GM23338 (cell line): ENCODE data around the gene TEKTIP1. TPM values are rescaled to one million over a fixed set of nuclear protein-coding genes. Genes with fewer than 3 reads are reported as not detected.

Source experiments
- CREB1 ChIP-seq: fragments of 250-450 bp; sonication (Bioruptor Pico); IDR thresholded peaks from 2 replicates; pipeline ENCODE4 v1.5.0; 2020; ENCODE audit warnings: low read depth, mild to moderate bottlenecking, moderate library complexity
- ETS1 ChIP-seq: IDR thresholded peaks from 2 replicates; pipeline ENCODE4 v1.6.1; 2016; ENCODE audit warnings: antibody characterized with exemption
- EZH2phosphoT487 ChIP-seq: fragments of 200-600 bp; sonication (generic); IDR thresholded peaks from one replicate; pipeline ENCODE4 v1.8.1; 2018; ENCODE audit warnings: antibody characterized with exemption; ENCODE audit not compliant: unreplicated experiment
- JUNB ChIP-seq: IDR thresholded peaks from one replicate; pipeline ENCODE4 v1.6.1; 2016; ENCODE audit warnings: antibody characterized with exemption; ENCODE audit not compliant: unreplicated experiment
- NANOG ChIP-seq: IDR thresholded peaks from 2 replicates; pipeline ENCODE4 v1.6.1; 2016; ENCODE audit warnings: antibody characterized with exemption, borderline replicate concordance
- STAT1 ChIP-seq: IDR thresholded peaks from one replicate; pipeline ENCODE4 v1.6.1; 2016; ENCODE audit warnings: antibody characterized with exemption; ENCODE audit not compliant: unreplicated experiment
- ZNF331 ChIP-seq: fragments of 250-450 bp; sonication (Bioruptor Pico); IDR thresholded peaks from 2 replicates; pipeline ENCODE4 v1.5.0; 2020; ENCODE audit warnings: low read depth, mild to moderate bottlenecking, moderate library complexity
- ZNF462 ChIP-seq: fragments of 250-450 bp; sonication (Bioruptor Pico); IDR thresholded peaks from 2 replicates; pipeline ENCODE4 v1.5.0; 2020; ENCODE audit warnings: mild to moderate bottlenecking, moderate library complexity
- polyA plus RNA-seq: library from polyadenylated mRNA; unstranded; fragments of >200 nt; fragmentation: Nextera tagmentation; extraction: Ambion mirVana; gene quantifications from 2 replicates; pipeline ENCODE4 v1.2.1, GENCODE V29; 2016
- total RNA-seq: library from RNA; depleted of rRNA; stranded (reverse); fragments of >200 nt; shearing (Covaris generic); gene quantifications from 2 replicates; pipeline ENCODE4 v1.2.3, GENCODE V29; 2014

Gene TEKTIP1
- total and polyA plus RNA-seq, 2 experiments from 2014 or later = not detected

- TF ChIP-seq ZNF462 (CRISPR knock-in tag) = no peak
- no peak for TF ChIP-seq EZH2phosphoT487
- TF ChIP-seq NANOG = no peak
- no peak for TF ChIP-seq ZNF331 (CRISPR knock-in tag)
- no peak for TF ChIP-seq STAT1
- no peak for TF ChIP-seq CREB1 (CRISPR knock-in tag)
- no peak for TF ChIP-seq JUNB
- TF ChIP-seq ETS1 = no peak
Observed at GRCh38 chr19:3491396-3492119, 47.4 kb upstream of the TEKTIP1 start (continued).
